Activated T-cell treated with anti-CD3 and anti-CD28 coated beads, Interleukin-2, amount 50 U/mL, for 48 hours (primary cell): ENCODE measurements around the gene JDP2.

Source experiments
- DNase-seq, 2 experiments: peaks; one replicate each; pipeline ENCODE4 v3.0.0-alpha.2; 2020

The JDP2 gene

GRCh38 chr14:75491376-75491978 lies 63.7 kb downstream of the JDP2 start:
- DNase-seq, result no peak

- no peak for DNase-seq
These were observed 65.2 kb downstream of the JDP2 start for GRCh38 chr14:75492832-75493591.

- no peak for DNase-seq
These were observed 65.8 kb downstream of the JDP2 start for GRCh38 chr14:75493592-75494087.

- no peak for DNase-seq
These were observed 67.1 kb downstream of the JDP2 start for GRCh38 chr14:75494896-75495295.

GRCh38 chr14:75495399-75495798 lies 67.6 kb downstream of the JDP2 start:
- no peak for DNase-seq

- DNase-seq, result no peak
These were observed 68.1 kb downstream of the JDP2 start for GRCh38 chr14:75495882-75496281.

- no peak for DNase-seq
These were observed 68.9 kb downstream of the JDP2 start for GRCh38 chr14:75496755-75497154.

GRCh38 chr14:75497191-75497590 lies 69.4 kb downstream of the JDP2 start:
- peak; percentile 60 to 68 for DNase-seq

- DNase-seq, result no peak
These were observed 69.9 kb downstream of the JDP2 start for GRCh38 chr14:75497701-75498100.

- DNase-seq, result peak; percentile 41 to 46
These were observed 71.5 kb downstream of the JDP2 start for GRCh38 chr14:75499084-75499875.

GRCh38 chr14:75501080-75501479 lies 73.3 kb downstream of the JDP2 start:
- DNase-seq, result no peak

- DNase-seq, result no peak
These were observed 76.6 kb downstream of the JDP2 start for GRCh38 chr14:75504411-75504810.

GRCh38 chr14:75506930-75507329 lies 79.1 kb downstream of the JDP2 start:
- no peak for DNase-seq

GRCh38 chr14:75510547-75510946 lies 82.7 kb downstream of the JDP2 start:
- DNase-seq, result no peak

GRCh38 chr14:75511201-75511600 lies 83.4 kb downstream of the JDP2 start:
- DNase-seq, result no peak

- DNase-seq, result no peak
These were observed 86.3 kb downstream of the JDP2 start for GRCh38 chr14:75513911-75514672.

GRCh38 chr14:75514673-75515628 lies 87.1 kb downstream of the JDP2 start:
- peak; percentile 66 to 67 for DNase-seq

GRCh38 chr14:75515629-75515996 lies 87.8 kb downstream of the JDP2 start:
- DNase-seq, result no peak

- DNase-seq, result peak in 1 of 2 experiments; percentile 51
These were observed 90.8 kb downstream of the JDP2 start for GRCh38 chr14:75518625-75519024.

- no peak for DNase-seq
These were observed 91.6 kb downstream of the JDP2 start for GRCh38 chr14:75519394-75519793.
